ENCODE measurements around the gene SRP68.

The SRP68 gene

DNA sequence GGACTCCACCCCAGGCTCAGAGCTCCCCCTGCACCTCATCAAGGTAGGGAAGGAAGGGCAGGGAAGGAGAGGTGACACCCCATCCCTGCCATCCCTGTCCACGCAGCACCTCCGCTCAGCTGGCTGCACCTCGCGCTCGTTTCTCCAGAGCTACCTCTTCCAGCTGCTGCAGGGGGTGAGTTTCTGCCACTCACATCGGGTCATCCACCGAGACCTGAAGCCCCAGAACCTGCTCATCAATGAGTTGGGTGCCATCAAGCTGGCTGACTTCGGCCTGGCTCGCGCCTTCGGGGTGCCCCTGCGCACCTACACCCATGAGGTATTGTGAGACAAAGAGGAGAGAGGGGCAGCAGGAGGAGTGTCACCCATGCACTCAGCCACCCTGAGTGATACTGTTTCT, 70.2 kb downstream of the SRP68 start:
- TF ChIP-seq FOXP2 (optimal IDR thresholded peaks at IDR 0.05; ENCODE audit: borderline replicate concordance, extremely low read depth, extremely low read length, insufficient read depth) (no peak), POLR2AphosphoS5 (IDR thresholded peaks at IDR 0.05; ENCODE audit: low read depth, low read length) (no peak), SIN3A (IDR thresholded peaks at IDR 0.05; ENCODE audit: borderline replicate concordance, insufficient read depth, low read length) (no peak), TAF1 (IDR thresholded peaks at IDR 0.05; ENCODE audit: borderline replicate concordance, insufficient read depth, low read length) (no peak)
- TF ChIP-seq, protein P1, sequence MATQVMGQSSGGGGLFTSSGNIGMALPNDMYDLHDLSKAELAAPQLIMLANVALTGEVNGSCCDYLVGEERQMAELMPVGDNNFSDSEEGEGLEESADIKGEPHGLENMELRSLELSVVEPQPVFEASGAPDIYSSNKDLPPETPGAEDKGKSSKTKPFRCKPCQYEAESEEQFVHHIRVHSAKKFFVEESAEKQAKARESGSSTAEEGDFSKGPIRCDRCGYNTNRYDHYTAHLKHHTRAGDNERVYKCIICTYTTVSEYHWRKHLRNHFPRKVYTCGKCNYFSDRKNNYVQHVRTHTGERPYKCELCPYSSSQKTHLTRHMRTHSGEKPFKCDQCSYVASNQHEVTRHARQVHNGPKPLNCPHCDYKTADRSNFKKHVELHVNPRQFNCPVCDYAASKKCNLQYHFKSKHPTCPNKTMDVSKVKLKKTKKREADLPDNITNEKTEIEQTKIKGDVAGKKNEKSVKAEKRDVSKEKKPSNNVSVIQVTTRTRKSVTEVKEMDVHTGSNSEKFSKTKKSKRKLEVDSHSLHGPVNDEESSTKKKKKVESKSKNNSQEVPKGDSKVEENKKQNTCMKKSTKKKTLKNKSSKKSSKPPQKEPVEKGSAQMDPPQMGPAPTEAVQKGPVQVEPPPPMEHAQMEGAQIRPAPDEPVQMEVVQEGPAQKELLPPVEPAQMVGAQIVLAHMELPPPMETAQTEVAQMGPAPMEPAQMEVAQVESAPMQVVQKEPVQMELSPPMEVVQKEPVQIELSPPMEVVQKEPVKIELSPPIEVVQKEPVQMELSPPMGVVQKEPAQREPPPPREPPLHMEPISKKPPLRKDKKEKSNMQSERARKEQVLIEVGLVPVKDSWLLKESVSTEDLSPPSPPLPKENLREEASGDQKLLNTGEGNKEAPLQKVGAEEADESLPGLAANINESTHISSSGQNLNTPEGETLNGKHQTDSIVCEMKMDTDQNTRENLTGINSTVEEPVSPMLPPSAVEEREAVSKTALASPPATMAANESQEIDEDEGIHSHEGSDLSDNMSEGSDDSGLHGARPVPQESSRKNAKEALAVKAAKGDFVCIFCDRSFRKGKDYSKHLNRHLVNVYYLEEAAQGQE (IDR thresholded peaks at IDR 0.05; ENCODE audit: insufficient read depth in 1 of 2, low read depth in 2 of 2, low read length in 2 of 2): no peak

DNA sequence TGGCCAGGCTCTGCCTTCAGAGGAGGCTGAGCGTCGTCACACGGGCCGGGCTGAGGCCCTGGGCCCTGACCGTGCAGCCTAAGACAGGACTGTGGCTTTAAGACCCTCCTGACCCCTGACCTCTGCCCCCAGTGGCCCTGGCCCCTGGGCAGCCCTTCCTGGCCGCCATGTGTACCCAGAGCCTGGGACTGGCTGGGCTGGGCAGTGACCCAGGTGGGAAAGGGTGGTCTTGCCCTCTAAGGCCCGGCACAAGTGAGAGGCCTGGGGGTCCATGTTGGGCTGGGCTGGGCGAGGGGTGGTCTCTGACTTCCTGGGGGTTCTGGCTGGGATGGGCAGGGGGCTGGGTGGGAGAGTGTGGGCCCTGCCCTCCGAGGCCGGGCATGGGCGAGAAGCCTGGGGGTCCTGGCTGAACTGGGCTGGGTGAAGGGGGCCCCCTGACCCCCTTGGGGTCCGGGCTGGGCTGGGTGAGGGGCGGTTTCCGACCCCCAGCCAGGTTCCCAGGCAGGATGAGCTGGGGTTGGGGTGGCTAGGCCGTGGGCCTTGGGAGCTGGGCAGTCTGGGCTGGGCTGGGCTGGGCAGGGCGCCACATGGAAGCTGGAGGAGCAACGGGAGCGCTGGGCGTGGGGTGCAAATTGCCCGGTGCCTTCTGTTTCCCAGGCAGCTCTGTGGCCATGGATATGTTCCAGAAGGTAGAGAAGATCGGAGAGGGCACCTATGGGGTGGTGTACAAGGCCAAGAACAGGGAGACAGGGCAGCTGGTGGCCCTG, 71.4 kb downstream of the SRP68 start, which contains the start of gene CDK3:
Gene CDK3 (plus strand): TSS at position 101 of the 767 bp plus-strand sequence. CDS start 571 bp downstream, at position 672.
- TF ChIP-seq SIN3A (IDR thresholded peaks at IDR 0.05; ENCODE audit: borderline replicate concordance, insufficient read depth, low read length): no peak
- TF ChIP-seq, protein P1 (IDR thresholded peaks at IDR 0.05; ENCODE audit: insufficient read depth in 1 of 2, low read depth in 2 of 2, low read length in 2 of 2): no peak
- TF ChIP-seq TAF1 (IDR thresholded peaks at IDR 0.05; ENCODE audit: borderline replicate concordance, insufficient read depth, low read length): no peak
- TF ChIP-seq POLR2AphosphoS5 (IDR thresholded peaks at IDR 0.05; ENCODE audit: low read depth, low read length): no peak
- TF ChIP-seq FOXP2 (optimal IDR thresholded peaks at IDR 0.05; ENCODE audit: borderline replicate concordance, extremely low read depth, extremely low read length, insufficient read depth): no peak

DNA sequence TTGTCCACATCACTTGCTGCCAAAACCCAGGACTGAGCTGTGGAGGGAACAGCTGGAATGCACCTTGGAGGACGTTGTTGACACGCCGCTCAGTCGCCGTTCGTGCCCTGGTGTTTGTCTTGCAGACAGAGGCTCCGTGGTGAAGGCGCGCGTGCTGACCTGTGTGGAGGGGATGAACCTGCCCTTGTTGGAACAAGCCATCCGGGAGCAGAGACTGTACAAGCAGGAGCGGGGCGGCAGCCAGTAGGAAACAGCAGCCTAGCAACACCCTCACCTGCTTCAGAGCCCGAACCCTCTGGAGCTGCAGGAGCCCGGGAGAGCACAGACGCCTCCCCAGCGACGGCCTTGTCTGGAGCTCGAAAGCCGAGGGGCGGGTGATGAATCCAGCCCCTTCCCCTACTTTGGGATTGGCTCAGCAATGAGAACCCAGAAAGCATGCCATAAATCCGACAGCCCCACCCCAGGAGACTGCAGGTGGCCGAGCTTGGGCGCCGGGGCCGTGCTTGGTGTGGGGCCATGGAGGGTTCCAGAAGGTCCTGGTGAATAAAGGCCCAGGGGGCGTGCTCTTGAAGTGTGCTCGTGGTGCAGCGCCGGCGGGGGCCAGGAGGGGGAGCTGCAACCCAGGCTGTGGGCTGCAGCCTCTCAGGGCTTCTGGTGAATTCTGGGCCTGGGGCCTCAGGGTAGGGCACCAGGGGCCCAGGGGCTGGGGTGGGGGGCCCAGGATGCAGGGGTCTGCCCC, 72.1 kb downstream of the SRP68 start:
- TF ChIP-seq SIN3A (IDR thresholded peaks at IDR 0.05; ENCODE audit: borderline replicate concordance, insufficient read depth, low read length) (no peak), TAF1 (IDR thresholded peaks at IDR 0.05; ENCODE audit: borderline replicate concordance, insufficient read depth, low read length) (no peak), FOXP2 (optimal IDR thresholded peaks at IDR 0.05; ENCODE audit: borderline replicate concordance, extremely low read depth, extremely low read length, insufficient read depth) (no peak), POLR2AphosphoS5 (IDR thresholded peaks at IDR 0.05; ENCODE audit: low read depth, low read length) (no peak)
- TF ChIP-seq, protein P1 (IDR thresholded peaks at IDR 0.05; ENCODE audit: insufficient read depth in 1 of 2, low read depth in 2 of 2, low read length in 2 of 2): no peak

DNA sequence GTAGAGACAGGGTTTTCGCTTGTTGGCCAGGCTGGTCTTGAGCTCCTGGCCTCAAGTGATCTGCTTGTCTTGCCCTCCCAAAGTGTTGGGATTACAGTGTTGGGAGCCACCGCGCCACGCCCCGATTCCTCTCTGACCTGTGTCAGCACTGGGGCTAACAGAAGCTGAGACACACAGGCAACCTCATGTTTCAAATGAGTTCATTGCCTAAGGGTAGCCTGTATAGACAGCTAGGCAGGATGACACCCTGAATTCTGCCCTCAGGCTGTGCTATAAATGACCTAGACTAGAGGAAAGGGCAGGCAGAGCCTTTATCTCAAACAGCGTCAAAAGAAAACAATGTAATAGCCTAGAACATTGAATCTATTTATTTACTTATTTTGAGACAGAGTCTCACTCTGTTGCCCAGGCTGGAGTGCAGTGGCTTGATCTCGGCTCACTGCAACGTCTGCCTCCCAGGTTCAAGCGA, 74.0 kb downstream of the SRP68 start:
- TF ChIP-seq POLR2AphosphoS5 (IDR thresholded peaks at IDR 0.05; ENCODE audit: low read depth, low read length): no peak
- no peak for TF ChIP-seq TAF1 (IDR thresholded peaks at IDR 0.05; ENCODE audit: borderline replicate concordance, insufficient read depth, low read length)
- TF ChIP-seq SIN3A (IDR thresholded peaks at IDR 0.05; ENCODE audit: borderline replicate concordance, insufficient read depth, low read length): no peak
- TF ChIP-seq FOXP2 (optimal IDR thresholded peaks at IDR 0.05; ENCODE audit: borderline replicate concordance, extremely low read depth, extremely low read length, insufficient read depth): no peak
- TF ChIP-seq, protein P1 (IDR thresholded peaks at IDR 0.05; ENCODE audit: insufficient read depth in 1 of 2, low read depth in 2 of 2, low read length in 2 of 2): no peak
